Breast epithelium (tissue), 4 donors: ENCODE data around the gene PAK1IP1. TPM values are rescaled to one million over a fixed set of nuclear protein-coding genes. Genes with fewer than 3 reads are reported as not detected.
A peak's percentile ranks its signal among the peaks of the same experiment; 100 is the strongest.
"Not testable (repeated sequence)": the region's sequence is repeated elsewhere in the genome, so short reads cannot be mapped to it uniquely, and the experiment has no call there.

Experiments used
- DNase-seq, 2 donors: peaks; one replicate each; pipeline ENCODE4 v3.0.0-alpha.2; 2019; ENCODE audit warnings: low spot score in 2 of 2
- H3K27ac ChIP-seq, 2 donors: fragments of 200-600 bp; sonication (generic) in 1 of 2; one replicate each; pipeline ENCODE4 v1.5.1; 2016 to 2019; ENCODE audit warnings: mild to moderate bottlenecking in 1 of 2
- H3K27me3 ChIP-seq, 2 donors: fragments of 200-600 bp; sonication (generic) in 1 of 2; one replicate each; pipeline versions ENCODE4 v1.5.1 to v1.6.0; 2017 to 2019; ENCODE audit warnings: control low read depth in 1 of 2, mild to moderate bottlenecking in 1 of 2
- H3K36me3 ChIP-seq: fragments of 200-600 bp; one replicate; pipeline ENCODE4 v1.5.1; 2019
- H3K4me1 ChIP-seq, 2 donors: fragments of 200-600 bp; sonication (generic); one replicate each; pipeline ENCODE4 v1.5.1; 2016 to 2019; ENCODE audit warnings: control low read depth in 1 of 2
- H3K4me3 ChIP-seq, 3 donors: fragments of 200-600 bp; sonication (generic); 1 replicate in 2 of 3; 2 replicates in 1 of 3; pipeline ENCODE4 v1.5.1; 2016 to 2019; ENCODE audit warnings: mild to moderate bottlenecking in 3 of 3, moderate library complexity in 2 of 3
- H3K9me3 ChIP-seq, 2 donors: fragments of 200-600 bp; sonication (generic) in 1 of 2; one replicate each; pipeline ENCODE4 v1.5.1; 2016 to 2019; ENCODE audit warnings: control low read depth in 1 of 2
- CTCF ChIP-seq, 3 donors: fragments of 450-650 bp; IDR thresholded peaks; one replicate each; pipeline ENCODE4 v1.5.1; 2016 to 2017; ENCODE audit warnings: antibody characterized with exemption in 3 of 3, mild to moderate bottlenecking in 3 of 3, moderate library complexity in 3 of 3
- POLR2A ChIP-seq: fragments of 450-650 bp; IDR thresholded peaks from one replicate; pipeline ENCODE4 v1.6.1; 2016; ENCODE audit warnings: antibody characterized with exemption, mild to moderate bottlenecking, moderate library complexity
- POLR2AphosphoS5 ChIP-seq, 3 donors: sonication (generic); formaldehyde crosslinking; IDR thresholded peaks; one replicate each; pipeline ENCODE4 v1.6.1; 2017; ENCODE audit warnings: antibody characterized with exemption in 3 of 3
- intact Hi-C: fragments of 100-400 bp; cut with DNase I; formaldehyde crosslinking; loops from one replicate; pipeline ENCODE4 v1.15.1; 2023; ENCODE audit warnings: low total_unique reads
- total RNA-seq, 3 donors: library from RNA; depleted of rRNA; stranded (reverse); fragments of >200 nt; gene quantifications; one replicate each; pipeline ENCODE4 v1.1.0, GENCODE V29; 2016

The PAK1IP1 gene
- total RNA-seq = 10 to 100 TPM; 10.4 to 16.4 (median 15.7) TPM

- H3K4me3 ChIP-seq = peak within 1 kb of the TSS; percentile 67 to 94 (median 90)
- no peaks in the 10 kb centered on the region for H3K9me3 ChIP-seq
- H3K36me3 ChIP-seq = no peaks in the 10 kb centered on the region
- H3K27me3 ChIP-seq = no peaks in the 10 kb centered on the region
- intact Hi-C loops = no loop called here
- peaks cover 6 to 10% of the 10 kb centered on the region in 2 donors for H3K4me1 ChIP-seq
- DNase-seq = peak; percentile 89 to 92
- peak within 1 kb of the TSS; percentile 96 to 97 for H3K27ac ChIP-seq
- TF ChIP-seq POLR2AphosphoS5 (IDR thresholded peaks at IDR 0.05) (peak; percentile 86 to 98 (median 94)), POLR2A (peak; percentile 93), CTCF (IDR thresholded peaks at IDR 0.05) (no peak)
Observed at GRCh38 chr6:10694302-10695085, at the start of gene PAK1IP1, which contains the start of gene C6orf52. Gene PAK1IP1, plus strand, starts transcription at chr6:10694972. Its CDS starts 14 bp downstream, at chr6:10694986. Gene C6orf52, minus strand, starts transcription at chr6:10694616. Its CDS starts 7,066 bp downstream, at chr6:10687550.

GRCh38 chr6:10655508-10656055 lies 39.2 kb upstream of the PAK1IP1 start:
- Histone ChIP-seq H3K36me3 (no peaks in the 10 kb centered on the region), H3K4me3 (no peak overlapping the region), H3K4me1 (no peaks in the 10 kb centered on the region), H3K9me3 (no peaks in the 10 kb centered on the region), H3K27me3 (no peaks in the 10 kb centered on the region), H3K27ac (no peak overlapping the region)
- intact Hi-C loops = no loop called here
- TF ChIP-seq CTCF (IDR thresholded peaks at IDR 0.05) (no peak), POLR2A (no peak), POLR2AphosphoS5 (IDR thresholded peaks at IDR 0.05) (no peak)
- DNase-seq = no peak

- Histone ChIP-seq H3K27me3 (no peaks in the 10 kb centered on the region), H3K4me1 (no peaks in the 10 kb centered on the region), H3K36me3 (no peaks in the 10 kb centered on the region), H3K9me3 (no peaks in the 10 kb centered on the region), H3K4me3 (peak overlapping the region in 2 of 3 donors; percentile 37), H3K27ac (no peak overlapping the region)
- DNase-seq = no peak
- intact Hi-C loops = no loop called here
- TF ChIP-seq POLR2AphosphoS5 (IDR thresholded peaks at IDR 0.05) (no peak), POLR2A (no peak), CTCF (IDR thresholded peaks at IDR 0.05) (no peak)
Observed at GRCh38 chr6:10658910-10659698, 35.7 kb upstream of the PAK1IP1 start.

GRCh38 chr6:10659699-10660348 lies 34.9 kb upstream of the PAK1IP1 start:
- intact Hi-C loops = no loop called here
- H3K4me1 ChIP-seq = no peaks in the 10 kb centered on the region
- H3K4me3 ChIP-seq = peak overlapping the region in 2 of 3 donors; percentile 37
- no peaks in the 10 kb centered on the region for H3K27me3 ChIP-seq
- H3K36me3 ChIP-seq = no peaks in the 10 kb centered on the region
- no peak for DNase-seq
- peaks cover 0 to 4% of the 10 kb centered on the region in 2 donors for H3K9me3 ChIP-seq
- no peak overlapping the region for H3K27ac ChIP-seq
- TF ChIP-seq CTCF (IDR thresholded peaks at IDR 0.05) (no peak), POLR2A (no peak), POLR2AphosphoS5 (IDR thresholded peaks at IDR 0.05) (no peak)

GRCh38 chr6:10660431-10661191 lies 34.2 kb upstream of the PAK1IP1 start:
- H3K27ac ChIP-seq, H3K9me3 ChIP-seq, DNase-seq, intact Hi-C loops, H3K36me3 ChIP-seq, H3K4me1 ChIP-seq, H3K27me3 ChIP-seq: not testable (repeated sequence)
- H3K4me3 ChIP-seq = peak overlapping the region in 1 of 3 donors; percentile 37
